ENCODE results near the gene PRPF6. TPM values are rescaled to one million over a fixed set of nuclear protein-coding genes. Genes with fewer than 3 reads are reported as not detected.

Gene PRPF6
- total and polyA plus RNA-seq, 8 donors = 27.2 to 49.2 (median 35.7) TPM

GRCh38 chr20:64053841-64054661 lies 73.1 kb downstream of the PRPF6 start:
- Histone ChIP-seq H3K27ac (no peak overlapping the region), H3K4me1 (no peaks in the 10 kb centered on the region), H3K4me3 (no peak overlapping the region), H3K36me3 (no peaks in the 10 kb centered on the region), H3K9me3 (no peaks in the 10 kb centered on the region), H3K27me3 (no peaks in the 10 kb centered on the region)
- FAIRE-seq = no peak
- DNase-seq = no peak
- WGBS, 2 donors = 43 to 47% methylated on average over 17 of the region's 17 CpGs
- no peak for ATAC-seq
- intact Hi-C loops (cut with DNase I) = no loop called here
- TF ChIP-seq, protein P1, sequence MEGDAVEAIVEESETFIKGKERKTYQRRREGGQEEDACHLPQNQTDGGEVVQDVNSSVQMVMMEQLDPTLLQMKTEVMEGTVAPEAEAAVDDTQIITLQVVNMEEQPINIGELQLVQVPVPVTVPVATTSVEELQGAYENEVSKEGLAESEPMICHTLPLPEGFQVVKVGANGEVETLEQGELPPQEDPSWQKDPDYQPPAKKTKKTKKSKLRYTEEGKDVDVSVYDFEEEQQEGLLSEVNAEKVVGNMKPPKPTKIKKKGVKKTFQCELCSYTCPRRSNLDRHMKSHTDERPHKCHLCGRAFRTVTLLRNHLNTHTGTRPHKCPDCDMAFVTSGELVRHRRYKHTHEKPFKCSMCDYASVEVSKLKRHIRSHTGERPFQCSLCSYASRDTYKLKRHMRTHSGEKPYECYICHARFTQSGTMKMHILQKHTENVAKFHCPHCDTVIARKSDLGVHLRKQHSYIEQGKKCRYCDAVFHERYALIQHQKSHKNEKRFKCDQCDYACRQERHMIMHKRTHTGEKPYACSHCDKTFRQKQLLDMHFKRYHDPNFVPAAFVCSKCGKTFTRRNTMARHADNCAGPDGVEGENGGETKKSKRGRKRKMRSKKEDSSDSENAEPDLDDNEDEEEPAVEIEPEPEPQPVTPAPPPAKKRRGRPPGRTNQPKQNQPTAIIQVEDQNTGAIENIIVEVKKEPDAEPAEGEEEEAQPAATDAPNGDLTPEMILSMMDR (IDR thresholded peaks at IDR 0.05) = no peak

GRCh38 chr20:64055396-64055892 lies 74.5 kb downstream of the PRPF6 start:
- intact Hi-C loops (cut with DNase I) = no loop called here
- no peaks in the 10 kb centered on the region for H3K4me1 ChIP-seq
- TF ChIP-seq, protein P1 (IDR thresholded peaks at IDR 0.05) = no peak
- no peak overlapping the region for H3K4me3 ChIP-seq
- H3K27me3 ChIP-seq = no peaks in the 10 kb centered on the region
- WGBS, 2 donors = 66 to 67% methylated on average over 9 of the region's 9 CpGs
- FAIRE-seq (no peak), DNase-seq (no peak), ATAC-seq (no peak)
- H3K36me3 ChIP-seq = no peaks in the 10 kb centered on the region
- H3K27ac ChIP-seq = no peak overlapping the region
- H3K9me3 ChIP-seq = no peaks in the 10 kb centered on the region

- no peaks in the 10 kb centered on the region for H3K36me3 ChIP-seq
- H3K27ac ChIP-seq = no peak overlapping the region
- ATAC-seq (peak in 1 of 4 donors; percentile 19), DNase-seq (no peak), FAIRE-seq (no peak)
- no peak overlapping the region for H3K4me3 ChIP-seq
- WGBS, 2 donors = 36 to 45% methylated on average over 22 of the region's 22 CpGs
- TF ChIP-seq, protein P1 (IDR thresholded peaks at IDR 0.05) = no peak
- H3K27me3 ChIP-seq = no peaks in the 10 kb centered on the region
- H3K4me1 ChIP-seq = no peaks in the 10 kb centered on the region
- intact Hi-C loops (cut with DNase I) = no loop called here
- H3K9me3 ChIP-seq = no peaks in the 10 kb centered on the region
Observed at GRCh38 chr20:64055893-64056638, 75.1 kb downstream of the PRPF6 start.

DNA sequence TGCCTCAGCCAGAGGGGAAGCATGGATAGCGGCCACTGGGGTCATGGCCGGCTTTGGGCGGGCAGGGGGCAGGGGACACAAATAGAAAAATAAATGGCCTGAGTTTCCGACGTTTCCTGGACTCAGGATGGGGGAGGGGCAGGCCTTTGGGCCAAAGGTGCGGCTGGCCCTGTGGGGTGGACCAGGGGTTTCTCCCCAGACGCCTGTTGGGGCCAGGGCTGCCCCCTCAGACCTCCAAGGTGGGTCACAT lies 75.6 kb downstream of the PRPF6 start:
- DNase-seq (no peak), FAIRE-seq (no peak), ATAC-seq (no peak)
- H3K36me3 ChIP-seq = no peaks in the 10 kb centered on the region
- no peak overlapping the region for H3K4me3 ChIP-seq
- intact Hi-C loops (cut with DNase I) = no loop called here
- no peaks in the 10 kb centered on the region for H3K4me1 ChIP-seq
- no peak overlapping the region for H3K27ac ChIP-seq
- no peaks in the 10 kb centered on the region for H3K9me3 ChIP-seq
- WGBS, 2 donors = 42 to 44% methylated on average over 7 of the region's 7 CpGs
- no peaks in the 10 kb centered on the region for H3K27me3 ChIP-seq
- TF ChIP-seq, protein P1 (IDR thresholded peaks at IDR 0.05) = no peak
